ENCODE data around the gene PTHLH.
A peak's percentile ranks its signal among the peaks of the same experiment; 100 is the strongest.

Gene PTHLH

DNA sequence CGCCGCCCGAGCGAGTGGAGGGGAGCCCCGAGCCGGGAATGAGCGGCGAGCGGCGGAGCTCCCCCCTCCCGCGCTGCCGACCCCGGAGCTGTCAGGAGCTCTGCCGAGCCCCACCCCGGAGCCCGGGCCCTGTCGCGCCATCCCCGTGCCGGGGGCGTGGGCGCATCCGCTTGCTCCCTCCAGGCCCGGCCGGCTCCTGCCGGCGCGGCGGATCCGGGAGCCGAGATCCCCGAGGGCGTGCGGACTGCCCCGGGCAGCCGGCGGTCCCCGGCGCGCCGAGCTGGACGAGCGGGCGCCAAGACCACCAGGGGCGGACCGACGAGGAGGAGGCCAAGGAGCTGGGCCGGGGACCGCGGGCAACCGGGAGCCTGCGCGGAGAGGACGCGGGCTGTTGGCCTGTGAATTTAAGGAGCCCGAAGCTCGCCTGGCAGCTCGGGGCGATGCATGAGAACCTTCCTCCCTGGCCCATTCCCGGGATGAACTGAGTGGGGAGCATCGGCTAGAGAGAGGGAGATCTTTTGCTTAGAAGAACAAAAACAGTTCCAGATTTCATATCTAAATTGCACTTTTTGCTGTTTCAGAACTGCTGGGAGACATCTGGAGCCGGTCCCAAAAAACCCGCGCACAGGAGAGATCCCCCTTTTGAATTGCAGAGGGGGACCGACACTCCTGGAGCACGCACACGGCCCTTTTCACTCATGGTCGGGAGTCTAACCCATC is 2.0 kb downstream of the PTHLH start:
- TF ChIP-seq MAX (IDR thresholded peaks at IDR 0.05; ENCODE audit: low read depth, low read length) = no peak
- no peak for TF ChIP-seq CTCF (IDR thresholded peaks at IDR 0.05; ENCODE audit: low read depth, low read length)
- no peak for TF ChIP-seq POLR2A (IDR thresholded peaks at IDR 0.05; ENCODE audit: extremely low read depth, insufficient read length)
- TF ChIP-seq MYC (IDR thresholded peaks at IDR 0.05; ENCODE audit: low read depth, low read length) = no peak
- no peak overlapping the region for H3K4me3 ChIP-seq (ENCODE audit: low read depth, low read length)
- no peak for DNase-seq (ENCODE audit: low read depth)

DNA sequence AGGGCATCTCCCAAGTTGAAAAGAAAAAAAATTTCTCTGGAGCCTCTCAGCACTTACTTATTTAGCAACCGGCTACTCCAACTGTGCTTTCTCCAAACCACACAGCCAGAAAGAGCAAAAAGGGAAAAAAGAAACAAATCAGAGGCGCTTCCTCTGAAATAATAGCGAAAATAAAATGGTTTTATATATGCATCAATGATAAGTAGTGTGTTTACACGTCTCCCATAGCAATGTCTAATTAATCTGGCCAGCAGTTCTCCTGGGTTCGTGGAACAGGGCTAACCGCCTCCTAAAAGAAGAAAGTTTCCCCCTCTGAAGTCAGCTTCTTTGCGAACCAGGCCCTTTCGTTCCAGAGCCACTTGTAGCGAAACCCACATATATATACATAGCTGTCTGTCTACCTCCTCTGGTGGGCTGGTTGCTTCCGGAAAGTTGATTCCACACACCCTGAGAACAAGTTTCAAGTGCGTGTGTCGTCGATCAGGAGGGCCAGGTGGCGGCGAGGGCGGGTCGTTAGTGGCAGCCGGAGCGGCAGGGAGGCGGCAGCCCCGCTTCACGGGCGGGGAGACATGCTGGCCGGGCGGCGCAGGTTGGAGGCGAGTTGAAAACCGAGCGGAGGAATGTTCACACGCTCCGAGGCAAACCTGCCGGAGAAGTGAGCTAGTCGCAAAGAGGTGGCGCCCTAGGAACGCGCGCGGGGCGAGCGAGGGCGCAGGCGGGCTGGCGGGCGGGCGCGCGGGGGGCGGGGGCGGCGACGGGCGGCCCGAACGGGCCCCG is 2.7 kb downstream of the PTHLH start:
- peak overlapping the region; percentile 25 for H3K4me3 ChIP-seq (ENCODE audit: low read depth, low read length)
- DNase-seq (ENCODE audit: low read depth) = peak; percentile 68
- TF ChIP-seq POLR2A (IDR thresholded peaks at IDR 0.05; ENCODE audit: extremely low read depth, insufficient read length) (no peak), MAX (IDR thresholded peaks at IDR 0.05; ENCODE audit: low read depth, low read length) (no peak), CTCF (IDR thresholded peaks at IDR 0.05; ENCODE audit: low read depth, low read length) (no peak), MYC (IDR thresholded peaks at IDR 0.05; ENCODE audit: low read depth, low read length) (no peak)

DNA sequence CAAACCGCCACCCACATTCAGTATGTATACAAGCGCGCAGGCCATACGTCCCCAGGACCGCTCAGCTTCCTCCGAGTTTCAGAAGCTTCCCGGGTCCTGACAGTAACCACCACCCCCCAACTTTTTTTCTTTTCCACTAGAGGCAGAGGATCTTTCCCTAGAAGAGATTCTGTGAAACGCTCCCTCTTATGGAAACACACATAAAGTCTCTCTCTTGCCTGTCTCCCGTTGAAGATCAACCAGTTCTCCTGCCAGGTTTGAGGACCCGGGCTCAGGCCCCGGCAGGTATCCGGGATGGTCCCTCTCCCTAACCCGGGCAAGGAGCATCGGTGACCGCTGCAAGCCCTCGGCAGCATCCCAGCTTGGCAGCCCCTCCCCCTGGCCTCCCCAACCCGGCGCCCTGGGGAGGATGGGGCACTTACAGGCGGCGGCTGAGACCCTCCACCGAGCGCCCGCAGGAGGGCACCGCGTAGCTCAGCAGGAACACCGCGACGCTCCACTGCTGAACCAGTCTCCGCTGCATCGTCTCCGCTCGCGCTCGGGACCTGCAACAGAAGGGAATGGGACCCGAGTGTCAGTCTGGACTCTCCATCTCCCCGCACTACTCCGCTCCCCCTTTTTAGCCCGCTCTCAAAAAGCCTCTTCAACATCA is 3.4 kb downstream of the PTHLH start:
- H3K4me3 ChIP-seq (ENCODE audit: low read depth, low read length) = no peak overlapping the region
- DNase-seq (ENCODE audit: low read depth) = no peak
- TF ChIP-seq CTCF (IDR thresholded peaks at IDR 0.05; ENCODE audit: low read depth, low read length) (no peak), MYC (IDR thresholded peaks at IDR 0.05; ENCODE audit: low read depth, low read length) (no peak), MAX (IDR thresholded peaks at IDR 0.05; ENCODE audit: low read depth, low read length) (no peak), POLR2A (IDR thresholded peaks at IDR 0.05; ENCODE audit: extremely low read depth, insufficient read length) (no peak)

DNA sequence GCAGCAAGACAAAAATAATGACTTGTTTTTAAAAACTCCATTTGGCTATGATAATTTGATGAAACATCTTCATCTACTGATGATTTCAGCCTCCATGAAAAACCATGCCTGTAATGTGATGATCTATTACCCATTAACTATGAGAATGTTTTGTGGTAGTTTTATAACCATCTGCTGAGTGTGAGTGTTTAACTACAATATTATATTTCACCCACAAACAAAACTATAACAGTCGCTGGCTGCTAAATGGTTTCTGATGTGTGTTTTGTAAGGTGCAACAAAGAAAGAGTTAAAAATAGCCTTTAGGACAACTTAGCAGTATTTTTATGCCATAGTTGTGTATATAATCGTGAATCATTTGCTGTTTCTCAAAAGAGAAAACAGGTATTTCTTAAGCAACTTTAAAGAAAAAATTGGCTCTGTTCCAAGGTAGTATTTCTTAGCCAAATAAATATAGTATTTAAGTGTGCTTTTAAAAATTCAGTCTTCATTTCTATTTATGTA is 4.9 kb downstream of the PTHLH start:
- TF ChIP-seq CTCF (IDR thresholded peaks at IDR 0.05; ENCODE audit: low read depth, low read length) (no peak), POLR2A (IDR thresholded peaks at IDR 0.05; ENCODE audit: extremely low read depth, insufficient read length) (no peak), MAX (IDR thresholded peaks at IDR 0.05; ENCODE audit: low read depth, low read length) (no peak), MYC (IDR thresholded peaks at IDR 0.05; ENCODE audit: low read depth, low read length) (no peak)
- no peak overlapping the region for H3K4me3 ChIP-seq (ENCODE audit: low read depth, low read length)
- no peak for DNase-seq (ENCODE audit: low read depth)

GRCh38 chr12:27966870-27967269 is 5.7 kb downstream of the PTHLH start:
- no peak for DNase-seq (ENCODE audit: low read depth)
- no peak for TF ChIP-seq CTCF (IDR thresholded peaks at IDR 0.05; ENCODE audit: low read depth, low read length)
- TF ChIP-seq POLR2A (IDR thresholded peaks at IDR 0.05; ENCODE audit: extremely low read depth, insufficient read length) = no peak
- TF ChIP-seq MYC (IDR thresholded peaks at IDR 0.05; ENCODE audit: low read depth, low read length) = no peak
- no peak for TF ChIP-seq MAX (IDR thresholded peaks at IDR 0.05; ENCODE audit: low read depth, low read length)
- no peak overlapping the region for H3K4me3 ChIP-seq (ENCODE audit: low read depth, low read length)

Measured in NB4 (cell line).